ENCODE data around the gene ATAD1.
A peak's percentile ranks its signal among the peaks of the same experiment; 100 is the strongest.

Gene ATAD1

DNA sequence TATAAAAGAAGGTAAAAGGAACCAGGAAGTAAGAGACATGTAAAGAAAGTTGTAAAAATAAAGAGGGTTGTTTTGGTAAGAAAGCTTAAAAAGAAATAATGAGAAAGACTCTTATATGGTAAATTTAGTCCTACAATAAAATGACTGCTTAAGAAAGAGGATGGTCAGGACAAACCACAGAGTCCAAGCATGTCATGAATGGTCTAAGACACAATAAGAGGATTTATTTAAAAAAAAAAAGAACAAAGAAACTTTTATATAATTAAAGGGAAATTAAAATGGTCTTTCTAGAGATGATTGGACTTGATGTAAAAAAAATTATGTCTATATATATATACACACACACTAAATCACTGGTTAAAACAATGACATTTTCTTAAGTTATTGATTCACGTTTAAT, 18.2 kb downstream of the ATAD1 start:
- DNase-seq, result no peak

- no peak for DNase-seq
These were observed 19.9 kb downstream of the ATAD1 start for GRCh38 chr10:87798082-87798481.

GRCh38 chr10:87794285-87794684, 23.7 kb downstream of the ATAD1 start:
- DNase-seq, result no peak

DNA sequence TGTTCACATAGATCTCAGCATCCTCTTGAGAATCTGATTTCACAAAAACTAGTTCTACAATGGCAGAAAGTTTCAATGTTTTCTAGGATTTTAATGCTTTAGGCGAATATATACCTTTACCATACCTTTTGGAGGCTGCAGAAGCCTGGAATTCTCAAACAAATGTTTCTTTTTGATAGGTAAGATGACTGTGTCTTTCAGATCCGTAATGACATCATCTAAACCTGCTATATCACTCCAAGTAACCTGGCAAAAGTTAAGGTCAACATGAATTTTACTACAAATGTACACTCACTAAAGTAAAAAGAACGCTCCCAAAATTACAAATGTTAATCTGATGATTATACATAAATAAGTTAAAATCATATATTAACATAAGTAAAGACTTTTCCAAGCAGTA, 27.8 kb downstream of the ATAD1 start:
- DNase-seq, result no peak

- no peak for DNase-seq
These were observed 31.6 kb downstream of the ATAD1 start for GRCh38 chr10:87786421-87786820.

DNA sequence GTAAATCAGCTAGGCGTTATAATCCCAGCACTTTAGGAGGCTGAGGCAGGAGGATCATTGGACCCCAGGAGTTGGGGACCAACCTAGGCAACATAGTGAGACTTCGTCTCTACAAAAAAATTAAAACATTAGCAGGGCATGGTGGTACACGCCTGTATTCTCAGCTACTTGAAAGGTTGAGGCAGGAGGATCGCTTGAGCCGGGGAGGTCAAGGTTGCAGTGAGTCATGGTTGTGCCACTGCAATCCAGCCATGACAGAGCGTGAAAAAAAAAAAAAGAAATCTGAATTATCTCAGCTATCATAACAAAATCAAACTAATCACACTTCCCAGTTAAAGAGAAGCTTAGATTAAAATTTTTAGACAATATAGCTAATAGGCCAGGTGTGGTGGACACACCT, 35.3 kb downstream of the ATAD1 start:
- no peak for DNase-seq

GRCh38 chr10:87781545-87781944, 36.5 kb downstream of the ATAD1 start:
- no peak for DNase-seq

DNA sequence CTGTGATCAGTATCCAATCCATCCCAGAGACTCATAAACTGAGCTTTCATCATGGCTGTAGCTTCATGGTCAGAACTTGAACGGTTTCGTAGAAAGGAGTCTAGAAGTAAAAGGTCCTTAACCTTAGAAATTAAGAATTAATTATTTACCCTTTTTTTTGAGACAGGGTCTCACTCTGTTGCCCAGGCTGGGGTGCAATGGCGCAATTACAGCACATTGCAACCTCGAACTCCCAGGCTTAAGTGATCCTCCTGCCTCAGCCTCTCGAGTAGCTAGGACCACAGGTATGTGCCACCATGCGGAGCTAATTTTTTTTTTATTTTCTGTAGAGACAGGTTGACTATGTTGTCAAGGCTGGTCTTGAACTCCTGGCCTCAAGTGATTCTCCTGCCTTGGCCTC, 41.7 kb downstream of the ATAD1 start:
- DNase-seq, result no peak

DNA sequence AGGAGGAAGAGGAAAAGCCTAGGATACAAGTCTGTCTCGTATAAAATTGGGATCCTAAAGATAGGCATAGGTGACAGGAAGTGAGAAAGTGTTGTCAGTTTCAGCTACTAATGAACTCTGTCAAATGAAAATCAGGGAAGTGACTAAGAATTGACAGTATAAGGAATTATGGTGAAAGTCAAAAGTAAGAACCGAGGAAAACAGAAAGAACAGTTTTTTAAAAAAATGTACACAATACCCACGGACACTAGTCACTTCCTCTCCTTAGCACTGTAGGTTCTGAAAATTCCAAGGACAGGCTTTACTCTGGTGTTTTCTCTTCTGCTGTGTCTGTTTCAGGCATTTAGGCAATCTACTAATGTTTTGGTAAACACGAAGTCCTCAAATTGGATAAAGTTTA, 42.3 kb downstream of the ATAD1 start:
- peak; percentile 18 for DNase-seq

- DNase-seq, result peak; percentile 34
These were observed 46.0 kb downstream of the ATAD1 start for GRCh38 chr10:87771871-87772500.

DNA sequence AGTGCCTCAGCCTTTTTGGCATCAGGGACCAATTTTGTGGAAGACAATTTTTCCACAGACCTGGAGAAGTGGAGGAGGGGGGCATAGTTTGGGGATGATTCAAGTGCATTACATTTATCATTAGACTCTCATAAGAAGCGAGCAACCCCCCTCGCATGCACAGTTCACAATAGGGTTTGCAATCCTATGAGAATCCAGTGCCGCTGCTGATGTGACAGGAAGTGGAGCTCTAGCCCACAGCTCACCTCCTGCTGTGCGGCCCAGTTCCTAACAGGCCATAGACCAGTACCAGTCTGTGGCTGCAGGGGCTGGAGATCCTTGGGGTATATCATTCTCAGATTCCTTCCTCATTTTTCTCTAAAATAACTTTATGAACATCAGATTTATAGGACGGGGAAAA, 50.8 kb downstream of the ATAD1 start:
- peak; percentile 89 for DNase-seq

GRCh38 chr10:87765666-87766376, 52.2 kb downstream of the ATAD1 start:
- DNase-seq, result no peak

DNA sequence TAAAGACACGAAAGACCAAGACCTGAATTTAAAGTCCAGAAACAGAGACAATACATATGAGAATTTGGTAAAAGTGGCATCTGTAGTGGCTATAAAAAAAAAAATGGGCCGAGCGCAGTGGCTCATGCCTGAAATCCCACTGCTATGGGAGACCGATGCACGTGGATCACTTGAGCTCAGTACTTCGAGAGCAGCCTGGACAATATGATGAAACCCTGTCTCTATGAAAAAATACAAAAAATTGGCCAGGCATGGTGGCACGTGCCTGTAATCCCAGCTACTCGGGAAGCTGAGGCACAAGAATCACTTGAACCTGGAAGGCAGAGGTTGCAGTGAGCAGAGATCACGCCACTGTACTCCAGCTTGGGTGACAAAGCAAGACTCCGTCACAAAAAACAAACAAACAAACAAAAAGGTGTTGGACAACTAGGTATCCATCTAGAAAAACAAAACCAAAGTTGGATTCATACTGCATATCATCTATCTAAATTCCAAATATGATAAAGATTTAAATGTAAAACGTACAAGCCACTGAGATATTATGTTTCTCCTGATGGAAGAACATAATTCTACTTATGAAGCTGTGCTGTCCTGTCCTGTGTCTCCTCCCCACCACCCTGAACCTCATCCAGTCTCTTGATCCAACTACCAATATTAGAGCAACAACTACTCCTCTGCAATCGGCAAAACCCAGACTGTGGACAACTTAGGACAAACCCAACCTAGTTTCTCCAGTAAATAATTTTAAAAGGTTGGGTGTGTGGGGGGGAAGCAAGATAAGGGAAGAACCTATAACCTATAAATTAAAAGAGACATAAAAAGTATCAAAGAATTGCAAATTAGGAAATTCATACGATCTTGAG, 53.7 kb downstream of the ATAD1 start:
- no peak for DNase-seq

DNA sequence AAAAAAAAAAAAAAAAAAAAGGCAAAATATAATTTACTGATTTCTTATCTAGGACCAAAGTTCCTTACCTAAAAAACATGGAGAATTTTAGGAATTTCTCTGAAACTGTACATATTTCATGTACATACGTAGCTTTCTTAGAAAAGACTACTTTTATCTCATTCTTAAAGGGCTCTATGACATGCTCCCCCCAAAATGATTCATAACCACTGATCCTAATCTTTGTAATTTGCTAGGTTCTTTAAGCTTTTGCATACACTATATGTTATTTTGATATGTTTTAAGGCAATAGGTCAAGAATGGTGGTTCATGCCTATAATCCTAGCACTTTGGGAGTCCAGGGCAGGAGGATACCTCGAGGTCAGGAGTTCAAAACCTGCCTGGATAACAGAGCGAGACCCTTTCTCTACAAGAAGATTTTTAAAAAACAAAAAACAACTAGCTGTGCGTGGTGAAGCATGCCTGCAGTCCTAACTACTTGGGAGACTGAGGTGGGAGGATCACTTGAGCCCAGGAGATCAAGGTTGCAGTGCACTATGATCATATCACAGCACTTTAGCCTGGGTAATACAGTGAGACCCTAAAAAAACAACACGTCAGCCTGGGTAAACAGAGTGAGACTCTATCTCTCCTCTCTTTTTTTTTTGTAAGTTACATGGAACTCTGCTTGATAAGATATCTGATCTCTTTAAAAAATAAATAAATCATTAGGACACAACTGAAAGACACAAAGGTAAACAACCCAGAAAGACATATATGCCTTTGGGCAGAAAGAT, 54.8 kb downstream of the ATAD1 start:
- DNase-seq, result no peak

DNA sequence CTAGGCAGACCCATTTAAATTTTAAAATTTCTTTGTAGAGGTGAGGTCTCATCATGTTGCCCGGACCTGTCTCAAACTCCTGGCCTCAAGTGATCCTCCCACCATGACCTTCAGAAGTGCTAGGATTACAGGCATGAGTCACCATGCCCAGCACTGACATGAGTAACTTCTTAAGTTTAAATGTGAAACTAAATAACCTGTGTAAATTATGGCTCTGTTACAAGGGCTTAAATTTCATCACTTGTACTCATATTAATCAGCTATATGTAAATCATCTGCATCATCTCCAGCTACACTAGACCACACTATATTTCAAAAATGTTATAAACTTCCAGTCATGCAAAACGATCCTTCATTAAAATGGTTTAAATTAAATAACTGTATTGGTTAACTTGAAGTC, 56.1 kb downstream of the ATAD1 start:
- DNase-seq, result peak; percentile 71

GRCh38 chr10:87761153-87761552, 56.9 kb downstream of the ATAD1 start:
- peak; percentile 17 for DNase-seq

DNA sequence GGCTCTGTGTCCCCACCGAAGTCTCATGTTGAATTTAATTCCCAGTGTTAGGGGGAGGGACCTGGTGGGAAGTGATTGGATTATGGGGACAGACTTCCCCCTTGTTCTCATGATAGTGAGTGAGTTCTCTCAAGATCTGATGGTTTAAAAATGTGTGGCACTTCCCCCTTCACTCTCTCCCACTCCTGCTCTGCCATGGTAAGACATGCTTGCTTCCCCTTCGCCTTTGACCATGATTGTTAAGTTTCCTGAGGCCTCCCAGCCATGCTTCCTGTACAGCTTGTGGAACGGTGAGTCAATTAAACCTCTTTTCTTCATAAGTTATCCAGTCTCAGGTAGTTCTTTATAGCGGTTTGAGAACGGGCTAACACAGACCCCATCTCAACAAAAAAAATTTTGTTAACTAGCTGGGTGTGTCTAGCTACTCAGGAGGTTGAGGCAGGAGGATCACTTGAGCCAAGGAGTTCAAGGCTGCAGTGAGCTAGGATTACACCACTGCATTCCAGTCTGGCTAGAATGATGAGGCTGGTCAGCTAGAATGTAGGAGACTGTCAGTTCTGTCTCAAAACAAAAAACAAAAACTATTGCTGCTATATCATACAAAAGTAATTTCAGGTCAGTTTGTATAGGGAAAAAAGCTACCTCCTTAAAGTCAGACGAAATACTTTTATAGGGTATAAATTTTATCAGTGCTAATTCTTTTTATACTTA, 57.7 kb downstream of the ATAD1 start:
- peak; percentile 11 for DNase-seq

DNA sequence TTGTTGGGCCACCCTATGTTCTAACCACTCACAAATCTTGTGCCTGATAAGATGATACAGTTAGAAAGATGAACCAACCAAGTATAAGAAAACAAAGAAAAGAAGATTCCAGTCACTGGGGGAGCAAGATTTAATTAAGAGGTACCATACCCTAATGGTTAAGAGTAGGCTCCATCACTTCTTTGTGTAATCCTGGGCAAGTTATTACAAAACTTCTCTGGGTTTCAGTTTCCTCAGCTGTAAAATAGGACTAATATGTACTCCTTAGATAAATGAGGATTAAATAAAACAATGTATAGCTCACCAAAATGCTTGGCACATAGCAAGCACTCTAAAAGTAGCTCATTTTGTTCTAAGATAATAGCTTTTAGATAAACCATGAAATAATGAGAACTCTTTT, 58.5 kb downstream of the ATAD1 start:
- DNase-seq, result no peak

GRCh38 chr10:87757685-87758084, 60.3 kb downstream of the ATAD1 start:
- DNase-seq, result no peak

DNA sequence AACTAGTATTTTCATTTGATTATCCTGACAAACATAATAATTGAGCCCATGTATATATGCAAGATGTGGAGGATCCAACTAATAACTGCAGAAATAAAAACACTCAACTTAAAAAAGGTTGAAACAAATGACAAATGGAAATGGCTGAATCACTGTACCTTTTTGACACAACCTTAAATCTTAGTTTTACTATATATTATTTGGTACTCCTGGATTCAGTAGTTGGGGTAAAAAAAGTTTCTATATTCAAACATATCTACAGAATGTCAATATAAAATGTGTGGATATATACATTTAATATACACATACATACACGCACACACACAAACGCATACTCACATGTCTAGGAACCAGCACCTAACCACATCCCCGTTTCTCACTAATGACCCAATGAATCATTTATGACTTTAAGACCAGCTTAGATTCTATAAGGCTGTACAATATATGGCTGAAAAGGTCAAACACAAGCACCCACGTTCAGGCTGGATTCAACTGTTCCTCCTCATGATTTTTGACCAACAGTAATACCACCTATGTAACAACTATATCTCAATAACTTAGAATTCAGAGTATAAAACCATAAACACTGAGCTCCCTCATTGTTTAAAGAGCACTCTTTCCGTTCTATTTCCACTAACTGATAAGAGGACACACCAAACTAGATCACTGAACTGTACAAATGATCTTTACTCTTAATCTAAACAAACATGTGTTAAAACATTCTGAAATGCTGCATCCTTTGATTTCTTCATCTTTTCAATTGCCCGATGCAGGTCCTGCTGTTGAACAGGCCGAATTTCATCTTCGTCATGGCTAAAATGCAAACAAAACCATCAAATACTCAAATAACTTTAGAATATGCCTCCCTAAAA, 63.8 kb downstream of the ATAD1 start:
- DNase-seq, result no peak

DNA sequence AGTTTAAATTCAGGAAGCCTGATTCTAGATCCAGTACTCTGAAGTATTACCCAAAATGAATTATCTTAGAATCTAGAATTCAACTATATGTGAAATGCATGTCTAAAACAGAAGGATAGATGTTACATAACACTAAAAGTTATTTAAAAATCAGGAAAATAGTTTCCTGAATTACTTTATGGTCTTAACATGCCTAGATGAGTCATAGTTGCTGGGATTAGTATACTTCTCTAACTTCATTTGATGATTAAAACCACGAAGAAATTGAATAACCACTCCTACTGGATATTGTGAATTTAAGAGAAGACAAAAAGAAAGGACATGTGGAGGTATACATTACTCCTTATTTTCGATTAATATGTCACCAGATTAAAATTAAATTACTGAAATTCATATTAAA, 65.5 kb downstream of the ATAD1 start:
- DNase-seq, result peak; percentile 73
